Measurements from ENCODE around the gene HSD11B1L.
"Not testable (repeated sequence)": the region's sequence is repeated elsewhere in the genome, so short reads cannot be mapped to it uniquely, and the experiment has no call there.

The HSD11B1L gene

DNA sequence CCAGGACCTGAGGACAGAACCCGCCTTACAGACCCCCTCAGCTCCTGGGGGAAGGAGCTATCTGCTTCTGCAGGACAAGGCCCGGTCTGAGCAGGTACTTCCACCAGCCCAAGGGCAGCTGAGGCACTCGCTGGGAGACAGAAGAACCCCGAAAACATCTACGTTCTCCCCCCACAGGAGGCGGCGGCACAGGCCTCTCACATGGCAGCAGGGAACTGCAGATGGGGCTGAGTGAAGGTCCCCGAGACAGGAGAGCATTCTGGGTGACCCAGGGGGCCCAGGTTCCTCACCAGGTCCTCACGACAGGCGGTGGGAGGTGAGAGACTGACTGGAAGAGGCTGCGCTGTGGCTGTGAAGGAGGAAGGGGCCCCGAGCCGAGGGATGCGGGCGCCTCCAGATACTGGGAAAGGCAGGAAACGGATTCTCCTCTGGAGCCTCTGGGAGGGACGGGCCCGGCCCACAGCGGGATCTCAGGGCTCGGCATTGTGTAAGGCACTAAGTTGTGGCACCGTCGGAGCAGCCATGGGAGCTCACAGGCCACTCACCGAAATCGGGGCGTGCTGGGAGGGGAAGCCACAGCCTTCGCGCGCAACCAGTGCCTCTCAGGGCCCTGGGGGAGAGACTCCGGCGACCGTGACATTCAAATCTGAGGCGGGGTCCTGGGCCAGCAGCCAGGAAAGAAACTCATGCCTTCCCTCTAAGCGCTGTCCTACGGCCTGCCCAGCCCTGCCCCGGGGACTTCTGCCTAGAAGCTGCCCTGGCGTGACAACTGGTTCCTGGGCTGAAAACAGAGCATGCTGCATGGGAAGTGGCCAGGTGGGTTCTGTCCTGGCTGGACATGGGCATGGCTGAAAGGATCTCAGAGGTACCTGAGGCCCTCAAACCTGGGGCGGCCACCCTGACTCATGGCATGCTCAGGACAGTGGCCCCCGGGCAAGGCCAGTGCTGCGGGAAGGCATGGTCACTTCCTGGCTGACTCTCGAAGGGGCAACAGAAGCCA is 23.3 kb downstream of the HSD11B1L start:
- no peak for DNase-seq

DNA sequence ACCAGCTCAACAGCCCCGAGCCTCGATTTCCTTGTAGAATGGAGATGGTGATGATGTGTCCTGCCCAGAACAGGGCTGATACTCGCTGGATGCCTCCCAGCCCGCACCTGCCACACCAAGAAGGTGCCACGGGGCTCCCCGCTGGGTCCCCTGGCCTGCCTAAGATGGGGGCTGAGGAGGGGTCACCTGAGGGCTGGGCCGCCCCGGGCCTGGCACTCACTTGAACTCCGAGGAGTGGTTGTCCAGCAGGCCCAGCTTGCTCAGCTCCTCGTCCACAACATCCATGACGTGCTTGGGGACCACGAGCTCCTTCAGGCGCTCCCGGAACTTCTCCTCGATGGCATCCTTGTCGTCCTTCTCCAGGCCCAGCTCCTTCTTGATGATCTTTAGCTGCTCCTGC is 24.7 kb downstream of the HSD11B1L start:
- DNase-seq: no peak

DNA sequence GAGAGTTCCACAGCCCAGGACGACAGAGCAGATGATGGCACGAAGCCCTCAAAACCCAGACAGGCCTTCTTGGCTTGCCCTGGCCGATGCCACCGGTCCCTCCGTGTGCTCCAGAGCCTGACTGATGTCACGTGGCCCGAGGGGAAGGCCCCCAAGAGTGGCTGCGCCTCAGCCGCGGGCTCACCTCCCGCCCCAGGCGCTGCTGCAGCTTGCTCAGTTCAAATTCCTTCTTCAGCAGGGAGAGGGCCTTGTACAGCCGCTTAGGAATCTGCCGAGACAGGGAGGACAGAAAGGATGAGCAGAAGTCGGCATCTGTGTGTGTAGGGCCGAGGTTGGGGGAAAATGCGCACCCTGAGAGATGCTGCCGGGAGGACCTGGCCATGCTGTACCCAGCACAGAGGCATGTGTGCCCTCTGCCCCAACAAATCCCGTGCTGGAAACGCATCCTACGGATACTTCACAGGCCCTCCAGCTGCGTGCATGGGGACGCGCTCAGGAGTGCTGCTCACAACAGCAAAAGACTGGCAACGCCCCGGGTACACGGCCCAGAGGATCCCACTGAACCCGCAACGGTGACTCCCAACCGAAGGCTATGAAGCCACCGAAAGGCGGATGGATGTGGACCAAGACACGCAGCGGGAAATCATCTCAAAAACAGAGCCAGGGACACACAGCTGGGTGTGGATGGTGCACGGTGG is 26.2 kb downstream of the HSD11B1L start:
- no peak for DNase-seq

DNA sequence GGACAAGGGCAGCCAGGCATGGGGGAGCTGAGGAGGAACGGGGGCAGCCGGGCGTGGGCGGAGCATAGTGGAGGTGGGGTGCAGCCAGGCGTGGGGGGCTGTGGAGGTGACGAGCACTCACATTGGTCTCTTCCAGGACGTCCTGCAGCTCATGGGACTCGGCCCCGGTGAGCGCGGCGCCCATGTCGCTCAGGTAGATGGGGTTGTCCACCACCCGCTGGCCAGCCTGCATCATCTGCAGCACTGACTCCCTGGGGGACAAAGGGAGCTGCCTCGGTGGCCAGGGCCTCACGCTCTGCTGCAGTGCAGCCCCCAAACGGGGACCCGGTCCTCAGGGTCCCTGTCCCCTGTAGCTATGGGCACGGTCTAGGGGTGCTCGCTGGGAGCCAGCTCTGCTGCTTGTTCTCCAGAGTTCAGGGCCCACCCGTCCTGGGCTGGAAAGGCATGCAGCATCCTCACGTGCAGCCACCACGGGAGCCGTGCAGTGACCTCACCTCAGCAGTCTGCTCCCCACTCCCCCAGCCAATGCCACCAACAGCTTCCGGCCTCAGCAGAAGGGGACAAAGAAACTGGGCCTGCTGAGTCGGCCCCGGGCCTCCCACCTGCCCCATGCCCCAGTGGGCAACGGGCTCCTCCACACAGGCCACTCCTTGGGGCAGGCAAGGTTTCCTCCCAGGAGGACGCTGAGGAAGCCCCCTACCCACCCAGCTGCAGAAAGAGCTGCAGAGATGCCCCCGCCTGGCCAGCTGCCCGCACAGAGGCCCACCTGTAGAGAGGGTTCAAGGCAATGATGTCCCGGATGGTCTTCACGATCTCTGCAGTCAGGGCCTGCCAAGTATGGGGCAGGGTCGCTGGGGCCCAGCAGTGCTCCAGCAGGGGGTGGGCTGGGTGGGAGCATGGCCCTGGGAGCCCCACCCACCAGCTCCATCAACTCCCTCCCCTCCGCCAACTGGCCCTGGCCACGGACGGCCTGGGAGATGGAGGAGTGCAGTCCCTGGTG is 27.0 kb downstream of the HSD11B1L start:
- no peak for DNase-seq

DNA sequence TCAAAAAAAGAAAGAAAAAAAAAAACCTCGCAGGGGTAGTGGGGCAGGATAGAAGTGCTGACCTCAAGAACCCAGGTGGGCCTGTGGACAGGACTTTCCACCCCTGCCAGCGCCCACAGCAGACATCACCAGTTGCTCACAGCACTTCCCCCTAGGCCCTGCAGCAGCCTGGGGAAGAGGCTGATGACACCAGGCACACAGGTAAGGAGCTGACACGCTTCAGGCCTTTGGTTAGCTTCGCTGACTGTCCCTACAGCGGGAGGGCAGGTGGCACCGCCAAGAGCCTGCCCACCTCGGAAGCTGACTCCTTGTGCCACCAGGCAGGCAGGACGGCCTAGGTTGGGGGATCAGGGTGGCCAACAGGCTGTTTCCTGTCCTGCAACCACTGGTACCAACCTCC is 30.2 kb downstream of the HSD11B1L start:
- no peak for DNase-seq

DNA sequence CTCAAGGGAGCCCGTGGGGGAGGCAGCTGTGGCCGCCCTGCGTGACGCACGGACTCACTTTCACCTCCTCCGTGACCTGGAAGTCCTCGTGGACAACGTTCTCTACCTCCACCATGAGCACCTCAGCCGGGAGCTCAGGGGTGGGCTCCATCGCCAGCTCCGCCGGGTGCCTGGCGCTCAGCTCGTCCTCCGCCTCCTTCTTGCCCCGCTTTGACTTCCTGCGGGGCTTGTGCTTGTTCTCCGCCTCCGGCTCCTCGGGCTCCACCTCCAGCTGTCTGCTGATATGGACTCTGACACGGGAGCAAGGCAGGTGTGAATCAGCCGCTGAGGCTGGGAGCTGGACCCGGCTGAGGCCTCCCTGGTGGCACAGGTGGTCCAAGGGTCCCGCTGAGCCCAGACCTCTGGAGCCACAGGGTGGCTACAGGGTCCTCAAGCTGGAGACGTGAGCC is 30.9 kb downstream of the HSD11B1L start:
- DNase-seq: no peak

DNA sequence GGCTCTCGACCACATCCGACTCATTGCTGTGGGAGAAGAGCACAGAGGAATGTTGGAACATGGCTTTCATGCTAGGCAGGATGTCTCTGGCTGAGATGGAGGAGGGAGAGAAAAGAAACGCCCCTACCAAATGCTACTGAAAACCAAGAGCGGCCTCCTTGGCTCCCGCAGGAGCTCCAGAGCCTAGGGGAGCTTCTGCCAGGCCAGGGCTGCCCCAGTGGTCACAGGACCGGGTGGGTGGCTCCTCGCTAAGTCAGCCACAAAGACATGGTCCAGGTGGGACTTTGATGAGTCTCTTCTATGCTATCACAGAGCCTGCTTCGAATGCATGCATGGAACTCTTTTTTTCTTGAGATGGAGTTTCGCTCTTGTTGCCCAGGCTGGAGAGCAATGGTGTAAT is 32.4 kb downstream of the HSD11B1L start:
- DNase-seq: no peak

DNA sequence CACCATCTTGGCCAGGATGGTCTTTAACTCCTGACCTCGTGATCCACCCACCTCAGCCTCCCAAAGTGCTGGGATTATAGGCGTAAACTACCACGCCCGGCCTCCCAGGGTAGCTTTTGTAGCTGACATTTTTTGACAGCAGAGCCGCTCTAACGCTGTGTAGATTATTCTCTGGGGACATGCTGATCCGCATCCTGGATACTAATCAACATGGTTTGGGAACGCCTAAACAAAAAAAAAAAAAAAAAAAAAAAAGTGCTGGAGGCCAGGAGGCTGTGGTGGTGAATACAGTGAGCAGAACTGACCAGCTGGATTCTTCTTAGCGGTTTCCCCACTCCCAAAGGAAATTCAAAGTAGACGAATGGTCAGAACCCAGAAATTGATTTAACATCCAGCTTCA is 34.0 kb downstream of the HSD11B1L start:
- DNase-seq: no peak

DNA sequence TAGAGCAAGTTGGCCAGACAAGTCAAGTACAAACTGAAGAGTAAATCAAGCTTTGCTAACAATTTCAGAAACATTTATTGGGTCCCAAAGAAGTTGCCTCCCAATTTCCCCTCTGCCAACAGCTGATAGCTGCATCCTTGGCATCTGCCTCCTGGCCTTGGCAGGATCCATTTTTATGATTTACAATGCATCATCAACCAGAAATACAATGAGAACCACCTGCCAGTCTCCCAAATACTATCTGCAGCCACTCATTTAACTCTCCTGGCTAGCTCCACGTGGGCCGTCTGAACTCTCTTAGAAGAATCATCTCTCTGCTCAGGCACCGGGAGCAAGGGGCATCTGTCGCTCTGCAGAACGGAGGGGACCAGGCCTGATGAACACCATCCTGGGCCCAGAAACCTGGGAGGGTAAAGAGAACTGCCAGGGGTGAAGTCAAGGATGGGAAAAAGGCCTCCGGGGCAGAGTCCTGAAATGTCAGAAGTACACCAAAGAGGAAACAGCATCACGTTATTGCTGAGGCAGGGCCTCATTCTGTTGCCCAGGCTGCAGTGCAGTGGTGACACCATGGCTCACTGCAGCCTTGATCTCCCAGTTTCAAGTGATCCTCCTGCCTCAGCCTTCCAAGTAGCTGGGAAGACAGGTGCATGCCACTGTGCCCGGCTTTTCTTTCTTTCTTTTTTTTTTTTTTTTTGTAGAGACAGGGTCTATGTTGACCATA is 36.5 kb downstream of the HSD11B1L start:
- DNase-seq: no peak

DNA sequence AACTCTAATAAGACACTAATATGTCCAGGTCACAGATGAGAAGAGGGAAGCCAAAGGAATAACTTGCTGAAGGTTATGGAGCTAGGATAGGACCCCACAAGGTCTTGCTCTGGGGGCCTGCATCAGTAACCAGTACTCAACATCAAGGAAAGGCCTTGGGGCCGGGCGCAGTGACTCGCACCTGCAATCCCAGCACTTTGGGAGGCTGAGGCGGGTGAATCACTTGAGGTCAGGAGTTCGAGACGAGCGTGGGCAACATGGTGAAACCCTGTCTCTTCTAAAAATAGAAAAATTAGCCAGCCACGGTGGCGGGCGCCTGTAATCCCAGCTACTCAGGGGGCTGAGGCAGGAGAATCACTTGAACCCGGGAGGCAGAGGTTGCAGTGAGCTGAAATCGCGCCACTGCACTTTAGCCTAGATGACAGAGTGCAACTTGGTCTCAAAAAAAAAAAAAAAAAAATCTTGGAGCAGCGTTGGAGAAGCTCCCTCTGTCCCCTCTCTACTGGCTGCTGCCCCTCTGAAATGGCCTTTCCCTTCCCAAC is 37.3 kb downstream of the HSD11B1L start:
- no peak for DNase-seq

DNA sequence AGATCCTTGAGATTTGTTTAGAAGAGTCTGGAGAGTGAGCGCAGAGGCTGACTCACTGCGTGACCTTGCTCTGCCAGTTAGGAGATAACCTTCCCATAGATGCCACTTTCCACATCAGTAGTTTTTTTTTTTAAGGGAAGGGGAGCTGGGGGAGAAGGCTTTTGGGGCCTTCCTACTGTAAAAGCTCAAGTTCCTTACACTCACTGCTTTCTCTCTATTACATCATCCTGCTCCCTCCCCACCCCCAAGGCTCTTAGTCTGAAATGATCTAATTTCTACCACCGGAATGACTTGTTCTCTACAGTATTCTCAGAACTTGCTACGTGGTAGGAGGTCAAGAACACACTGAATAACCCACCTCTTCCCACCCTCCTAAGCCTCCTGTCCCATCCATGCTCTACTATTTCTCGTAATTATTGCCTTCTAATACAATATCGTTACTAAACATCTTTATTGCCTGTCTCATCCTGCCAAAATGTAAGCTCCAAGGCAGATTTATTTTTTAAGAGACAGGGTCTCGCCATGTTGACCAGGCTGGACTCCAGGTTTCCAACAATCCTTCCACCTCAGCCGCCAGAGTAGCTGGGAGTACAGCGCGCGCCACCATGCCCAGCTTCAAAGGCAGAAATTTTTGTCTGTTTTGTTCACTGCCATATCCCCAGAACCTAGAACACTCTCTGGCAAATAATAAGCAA is 37.9 kb downstream of the HSD11B1L start:
- DNase-seq: no peak

DNA sequence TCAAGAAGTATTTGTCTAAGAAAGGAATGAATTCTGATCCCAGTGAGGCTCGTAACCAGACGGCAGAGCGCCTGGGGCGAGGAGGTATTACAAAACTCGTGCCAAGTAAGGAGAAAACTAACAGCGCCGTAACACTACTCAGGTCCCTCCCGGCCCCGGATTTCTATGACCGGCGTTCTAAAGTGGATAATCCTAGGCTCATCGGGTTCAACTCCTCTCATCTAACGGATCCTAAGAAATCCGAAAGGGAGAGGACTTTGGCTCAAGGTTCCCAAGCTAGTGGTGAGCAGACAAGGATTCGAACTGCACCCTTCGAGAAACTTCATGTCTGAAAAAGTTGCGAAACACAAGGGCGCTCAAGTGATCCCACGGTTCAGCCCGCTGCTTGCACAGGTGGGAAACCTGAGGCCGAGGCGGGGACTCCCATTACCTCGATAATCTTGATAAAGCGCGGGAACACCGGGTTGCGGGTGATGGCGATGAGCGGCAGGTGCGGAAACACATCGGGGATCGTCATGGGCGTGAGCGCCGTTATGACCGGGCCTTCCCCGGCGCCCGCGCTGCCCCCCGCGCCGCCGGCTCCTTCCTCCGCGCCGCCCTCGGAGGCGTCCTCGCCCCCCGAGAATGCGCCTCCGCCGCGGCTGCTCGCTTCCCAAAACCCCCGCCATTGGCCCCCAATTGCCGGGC is 38.6 kb downstream of the HSD11B1L start:
- peak; percentile 9 for DNase-seq

DNA sequence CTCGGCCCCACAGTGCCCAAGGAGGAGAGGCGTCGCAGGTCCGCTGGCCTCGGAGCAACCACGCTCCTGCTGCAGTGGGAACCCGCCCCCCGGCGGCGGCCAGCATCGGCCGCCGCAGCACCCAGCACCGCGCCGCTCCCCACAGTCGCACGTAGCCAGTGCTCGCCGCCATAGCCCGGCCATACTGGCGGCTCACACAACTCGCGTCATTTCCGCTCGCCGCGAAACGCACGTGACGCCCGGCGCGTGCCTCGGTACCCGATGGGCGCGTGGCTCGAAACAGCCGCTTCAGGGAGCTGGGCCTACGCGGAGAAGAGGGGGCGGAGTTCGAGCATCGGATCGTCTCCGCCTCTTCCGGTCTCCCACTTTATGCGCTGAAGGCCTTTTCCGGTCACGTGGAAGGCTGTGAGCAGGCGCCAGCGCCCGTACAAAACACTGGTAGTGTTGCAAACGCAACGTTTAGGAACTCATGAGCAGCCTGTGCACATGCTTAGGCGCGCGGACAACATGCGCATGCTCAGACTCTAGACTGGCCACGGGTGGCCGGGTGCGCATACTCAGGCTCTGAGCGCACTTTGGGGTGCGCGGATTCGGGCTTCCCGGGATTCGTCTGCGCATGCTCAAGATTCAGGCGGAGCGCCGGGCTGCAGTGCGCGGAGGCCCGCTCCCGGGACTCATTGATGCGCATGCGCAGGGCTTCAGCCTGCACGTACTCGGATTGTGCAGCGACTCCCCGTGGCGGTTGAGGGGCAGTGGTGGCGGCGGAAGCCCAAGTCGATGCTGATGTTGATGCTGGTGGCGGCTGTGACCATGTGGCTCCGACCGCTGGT is 39.3 kb downstream of the HSD11B1L start, which contains the start of the genes CATSPERD and LONP1:
CATSPERD (plus strand) TSS at position 677 of the 830 bp plus-strand sequence; CDS start at position 778, 101 bp downstream.
LONP1 (minus strand) TSS at position 186 of the 830 bp plus-strand sequence; CDS start at position 172, 14 bp downstream.
- DNase-seq: peak; percentile 99

DNA sequence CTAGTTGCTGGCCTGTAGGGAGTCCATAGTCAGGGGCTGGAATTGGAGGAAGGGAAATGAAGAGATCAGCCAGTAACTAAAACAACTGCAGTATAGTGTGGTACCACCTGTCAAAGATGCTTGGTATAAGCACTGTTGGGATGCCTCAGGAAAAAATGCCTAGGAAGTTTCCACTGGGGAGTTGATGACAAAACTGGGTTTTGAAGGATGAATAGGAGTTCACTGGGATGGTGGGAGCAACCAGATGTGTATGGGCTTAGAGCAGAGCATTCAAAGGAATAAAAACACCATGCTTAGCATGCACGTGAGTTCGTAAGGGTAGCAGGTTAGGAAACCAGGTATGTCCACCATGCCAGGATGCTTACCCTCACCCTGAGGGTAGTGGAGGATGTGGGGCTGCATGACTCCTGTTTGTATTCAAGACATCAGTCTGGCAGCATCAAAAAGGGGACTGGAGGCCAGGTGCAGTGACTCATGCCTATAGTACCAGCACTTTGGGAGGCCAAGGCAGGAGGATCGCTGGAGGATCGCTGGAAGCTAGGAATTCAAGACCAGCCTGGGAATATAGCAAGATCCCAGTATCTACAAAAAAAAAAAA is 46.7 kb downstream of the HSD11B1L start:
- no peak for DNase-seq

DNA sequence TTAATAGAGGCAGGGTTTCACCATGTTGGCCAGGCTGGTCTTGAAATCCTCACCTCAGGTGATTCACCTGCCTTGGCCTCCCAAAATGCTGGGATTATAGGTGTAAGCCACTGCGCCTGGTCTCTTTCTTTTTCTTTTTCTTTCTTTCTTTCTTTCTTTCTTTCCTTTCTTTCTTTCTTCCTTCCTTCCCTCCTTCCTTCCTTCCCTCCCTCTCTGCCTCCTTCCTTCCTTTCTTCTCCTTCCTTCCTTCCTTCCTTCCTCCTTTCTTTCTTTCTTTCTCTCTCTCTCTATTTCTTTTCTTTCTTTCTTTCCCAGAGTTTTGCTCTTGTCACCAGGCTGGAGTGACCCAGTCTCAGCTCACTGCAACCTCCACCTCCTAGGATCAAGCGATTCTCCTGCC is 52.3 kb downstream of the HSD11B1L start:
- DNase-seq: not testable (repeated sequence)

Measured in NCI-H2029 (cell line).